ENCODE results near the gene MYB. TPM values are rescaled to one million over a fixed set of nuclear protein-coding genes. Genes with fewer than 3 reads are reported as not detected.
"Not testable (repeated sequence)": the region's sequence is repeated elsewhere in the genome, so short reads cannot be mapped to it uniquely, and the experiment has no call there.

Gene MYB
- 10 to 100 TPM; 27.7 to 30.3 TPM for total RNA-seq

DNA sequence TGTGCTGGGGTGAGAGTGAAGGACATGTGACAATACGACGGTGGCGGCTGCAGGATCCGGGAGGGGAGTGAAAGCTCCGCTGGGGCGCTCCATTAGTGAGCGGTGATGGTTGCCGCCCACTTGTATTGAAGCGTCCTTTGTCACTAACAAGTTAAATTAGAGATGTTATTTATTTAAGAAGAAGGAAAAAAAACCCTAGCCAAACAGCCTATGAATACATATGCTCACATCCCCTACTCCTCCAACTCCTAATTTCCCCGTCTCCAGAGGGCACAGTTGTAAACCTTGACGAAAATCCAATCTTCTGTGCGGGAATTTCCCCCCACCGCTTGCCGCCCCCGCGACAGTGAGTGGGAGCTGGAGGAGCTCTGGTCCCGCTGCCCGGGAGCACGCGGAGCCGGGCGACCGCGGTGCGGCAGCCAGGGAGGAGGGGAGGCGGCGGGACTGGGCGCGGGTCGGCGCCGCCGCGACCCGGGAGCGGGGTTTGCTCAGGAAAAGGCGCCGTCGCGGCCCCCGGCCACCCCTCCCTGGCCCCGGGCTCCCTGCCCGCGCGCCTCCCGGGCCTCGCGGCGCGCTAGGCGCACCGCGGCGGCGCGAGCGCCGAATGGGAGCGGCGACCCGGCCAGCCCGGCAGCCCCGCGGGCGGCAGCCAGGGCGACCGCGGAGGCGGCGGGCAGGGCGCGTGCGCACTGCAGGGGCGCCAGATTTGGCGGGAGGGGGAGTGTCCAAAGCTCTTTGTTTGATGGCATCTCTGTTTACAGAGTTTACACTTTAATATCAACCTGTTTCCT is at the start of gene MYB:
Gene MYB, plus strand, starts transcription at position 767 of the 791 bp plus-strand sequence. CDS start 206 bp downstream, outside the sequence.
- CTCF ChIA-PET = interaction anchor here (0.5 to 4.3 kb wide), 13 partner anchors 10 to 244 kb away, joined by 3 to 29 read pairs (median 5); partner anchors contain the start of gene HBS1L
- H3K4me1 Mint-ChIP-seq = peaks cover 36% of the 10 kb centered on the region
- POLR2A ChIA-PET = interaction anchor here (0.6 to 5.7 kb wide), 36 partner anchors 9 to 1109 kb away, joined by 3 to 75 read pairs (median 4); partner anchors contain the start of genes BCLAF1 and HBS1L
- H3K27me3 Mint-ChIP-seq = no peaks in the 10 kb centered on the region
- H3K27ac Mint-ChIP-seq = peak within 1 kb of the TSS; percentile 93
- H3K4me3 Mint-ChIP-seq = peak within 1 kb of the TSS; percentile 86
- peak; percentile 83 for DNase-seq
- no peaks in the 10 kb centered on the region for H3K9me3 Mint-ChIP-seq
- peaks cover 11% of the 10 kb centered on the region for H3K36me3 Mint-ChIP-seq (ENCODE audit: low read depth)

DNA sequence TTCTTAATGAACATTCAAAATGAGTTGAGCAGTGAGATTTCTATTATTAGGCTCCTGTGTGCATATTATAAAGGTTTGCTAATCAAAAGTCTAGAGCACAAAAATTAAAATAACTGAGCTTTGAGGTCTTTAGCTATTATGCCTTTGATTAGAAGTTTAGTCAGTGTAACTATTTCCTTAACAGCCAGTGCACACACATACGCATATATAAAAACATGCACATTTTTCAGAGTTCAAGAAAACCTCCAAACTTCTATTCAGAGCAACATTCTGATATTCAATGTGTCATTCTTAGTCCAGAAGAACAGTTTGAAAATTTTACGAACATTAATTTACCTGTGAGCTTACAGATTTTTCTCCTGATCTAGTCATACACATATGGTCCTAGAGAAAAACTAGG is 48.3 kb upstream of the MYB start:
- H3K4me1 Mint-ChIP-seq = peaks cover 51% of the 10 kb centered on the region
- DNase-seq = no peak
- CTCF ChIA-PET = interaction anchor here (1.2 kb wide), 1 partner anchor 30 kb away, joined by 4 read pairs; no protein-coding TSS in a partner anchor

DNA sequence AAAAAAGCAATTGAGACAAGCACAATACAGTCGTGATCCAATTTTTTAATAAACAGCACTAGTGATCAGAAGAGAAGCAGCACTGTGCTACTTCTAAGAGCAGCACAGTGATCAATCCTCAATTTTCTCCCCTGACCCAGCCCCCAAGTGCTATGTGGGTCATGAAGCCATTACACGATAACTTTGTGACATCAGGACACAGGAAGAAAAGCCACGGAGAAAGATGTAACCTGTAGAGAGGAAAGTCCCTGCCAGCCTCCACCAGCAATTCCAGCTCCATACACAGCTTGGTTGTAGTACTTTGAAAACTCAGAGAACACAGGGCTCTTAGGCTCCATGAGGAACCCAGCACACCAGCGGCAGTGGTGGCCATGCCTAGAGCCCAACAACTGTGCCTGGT is 45.3 kb upstream of the MYB start:
- H3K4me3 Mint-ChIP-seq = no peak overlapping the region
- no peak for DNase-seq
- peaks cover 28% of the 10 kb centered on the region for H3K4me1 Mint-ChIP-seq
- no peak overlapping the region for H3K27ac Mint-ChIP-seq
- POLR2A ChIA-PET = interaction anchor here (1.0 kb wide), 1 partner anchor 21 kb away, joined by 3 read pairs; no protein-coding TSS in a partner anchor
- H3K36me3 Mint-ChIP-seq (ENCODE audit: low read depth) = no peaks in the 10 kb centered on the region
- no peaks in the 10 kb centered on the region for H3K27me3 Mint-ChIP-seq
- CTCF ChIA-PET = interaction anchor here (0.5 kb wide), 1 partner anchor 114 kb away, joined by 4 read pairs; no protein-coding TSS in a partner anchor
- no peaks in the 10 kb centered on the region for H3K9me3 Mint-ChIP-seq

More for the DNA sequence above, 48.3 kb upstream of the MYB start:
- Mint-ChIP-seq H3K9me3 (no peaks in the 10 kb centered on the region), H3K27me3 (no peaks in the 10 kb centered on the region), H3K27ac (no peak overlapping the region), H3K4me3 (no peak overlapping the region), H3K36me3 (ENCODE audit: low read depth) (no peaks in the 10 kb centered on the region)
- POLR2A ChIA-PET = interaction anchor here (1.8 kb wide), 1 partner anchor 18 kb away, joined by 4 read pairs; no protein-coding TSS in a partner anchor

DNA sequence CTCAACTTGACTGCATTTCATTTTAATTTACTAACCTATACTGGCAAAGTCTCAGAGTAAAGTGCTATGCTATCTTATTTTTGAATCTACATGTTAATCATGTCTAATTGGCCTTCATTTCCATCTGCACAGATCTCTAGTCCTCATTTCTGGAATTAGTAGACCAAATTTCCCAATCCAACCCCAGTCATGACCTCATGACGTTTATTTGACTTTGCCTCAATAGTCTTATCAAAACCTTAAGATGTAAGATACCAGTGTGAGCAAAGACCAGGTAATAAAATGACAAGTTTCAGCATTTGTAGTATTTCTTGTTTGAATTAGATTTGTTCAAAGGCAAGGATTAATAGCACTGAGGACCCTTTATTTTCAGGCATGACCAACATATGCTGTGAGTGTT is 43.3 kb upstream of the MYB start:
- no peak for DNase-seq

DNA sequence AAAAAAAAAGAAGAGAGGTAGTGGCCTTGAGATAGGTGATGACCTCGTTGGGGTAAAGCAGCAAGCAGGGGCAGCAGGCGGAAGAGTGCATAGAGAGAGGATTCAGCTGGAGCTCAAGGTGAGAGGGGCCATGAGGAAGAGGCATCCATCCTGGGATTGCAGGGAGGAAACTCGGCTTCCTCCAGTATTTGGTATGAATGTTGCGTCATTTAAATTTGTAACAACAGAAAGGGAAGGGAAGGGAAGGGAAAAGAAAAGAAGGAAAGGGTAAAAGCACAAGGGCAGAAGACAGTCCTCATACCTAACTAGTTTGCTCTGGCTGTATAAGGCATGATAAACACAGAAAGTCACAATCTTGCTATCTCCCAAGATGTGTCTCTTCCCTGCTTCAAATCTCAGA is 39.9 kb upstream of the MYB start:
- peaks cover 52% of the 10 kb centered on the region for H3K4me1 Mint-ChIP-seq

More for the DNA sequence above, 43.3 kb upstream of the MYB start:
- ChIA-PET POLR2A (no interaction called here), CTCF (no interaction called here)
- H3K4me3 Mint-ChIP-seq = no peak overlapping the region
- no peak overlapping the region for H3K27ac Mint-ChIP-seq
- no peaks in the 10 kb centered on the region for H3K9me3 Mint-ChIP-seq
- no peaks in the 10 kb centered on the region for H3K27me3 Mint-ChIP-seq
- H3K4me1 Mint-ChIP-seq = peaks cover 32% of the 10 kb centered on the region
- no peaks in the 10 kb centered on the region for H3K36me3 Mint-ChIP-seq (ENCODE audit: low read depth)

DNA sequence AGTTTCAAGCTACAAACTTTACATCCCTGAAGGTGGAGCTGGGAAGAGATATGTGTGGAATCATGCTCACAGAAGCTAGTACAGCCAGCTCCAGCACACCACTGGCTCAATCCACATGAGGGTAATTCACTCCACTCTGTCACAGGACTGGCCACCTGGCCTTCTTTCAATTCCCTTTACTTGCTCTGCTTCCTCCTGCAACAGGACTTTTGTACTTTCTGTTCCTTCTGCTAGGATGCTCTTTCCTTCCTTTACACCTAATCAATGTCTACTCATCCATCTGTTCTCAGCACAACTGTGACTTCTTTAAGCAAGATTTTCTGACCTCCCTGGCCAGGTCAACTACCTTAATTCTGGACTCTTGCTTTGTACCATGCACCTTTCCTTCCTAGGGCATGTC is 39.4 kb upstream of the MYB start:
- Mint-ChIP-seq H3K27ac (no peak overlapping the region), H3K4me3 (no peak overlapping the region), H3K36me3 (ENCODE audit: low read depth) (no peaks in the 10 kb centered on the region), H3K9me3 (no peaks in the 10 kb centered on the region), H3K27me3 (no peaks in the 10 kb centered on the region), H3K4me1 (peaks cover 54% of the 10 kb centered on the region)
- ChIA-PET CTCF (interaction anchor here (1.0 to 4.0 kb wide), 4 partner anchors 17 to 282 kb away, joined by 4 to 55 read pairs (median 5); no protein-coding TSS in a partner anchor), POLR2A (interaction anchor here (0.6 to 1.5 kb wide), 5 partner anchors 15 to 1186 kb away, joined by 3 to 6 read pairs (median 3); partner anchors contain the start of gene HBS1L)
- DNase-seq = no peak

More for the DNA sequence above, 39.9 kb upstream of the MYB start:
- Mint-ChIP-seq H3K27ac (no peak overlapping the region), H3K4me3 (no peak overlapping the region), H3K9me3 (no peaks in the 10 kb centered on the region), H3K36me3 (ENCODE audit: low read depth) (no peaks in the 10 kb centered on the region), H3K27me3 (no peaks in the 10 kb centered on the region)
- ChIA-PET POLR2A (interaction anchor here (0.7 to 1.2 kb wide), 3 partner anchors 15 to 87 kb away, joined by 3 read pairs; no protein-coding TSS in a partner anchor), CTCF (interaction anchor here (1.0 to 1.2 kb wide), 2 partner anchors 18 to 23 kb away, joined by 4 to 5 read pairs; no protein-coding TSS in a partner anchor)
- DNase-seq = no peak

DNA sequence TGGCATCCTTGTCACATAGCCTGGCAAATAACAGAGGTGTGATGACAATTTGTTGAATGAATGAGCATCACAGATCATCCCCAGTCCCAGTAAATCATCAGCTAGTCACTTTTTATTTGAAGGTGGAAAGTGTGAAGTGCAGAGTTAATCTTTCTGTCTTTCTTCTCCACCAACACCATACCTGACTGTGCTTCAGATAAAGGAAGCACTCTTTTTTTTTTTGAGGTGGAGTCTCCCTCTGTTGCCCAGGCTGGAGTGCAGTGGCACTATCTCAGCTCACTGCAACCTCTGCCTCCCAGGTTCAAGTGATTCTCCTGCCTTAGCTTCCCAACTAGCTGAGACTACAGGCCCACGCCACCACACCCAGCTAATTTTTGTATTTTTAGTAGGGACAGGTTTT is 38.9 kb upstream of the MYB start:
- peaks cover 52% of the 10 kb centered on the region for H3K4me1 Mint-ChIP-seq
- H3K4me3 Mint-ChIP-seq; H3K27me3 Mint-ChIP-seq; H3K9me3 Mint-ChIP-seq; H3K27ac Mint-ChIP-seq; DNase-seq; H3K36me3 Mint-ChIP-seq (ENCODE audit: low read depth): not testable (repeated sequence)
- CTCF ChIA-PET = interaction anchor here (1.0 to 4.0 kb wide), 4 partner anchors 17 to 282 kb away, joined by 4 to 55 read pairs (median 5); no protein-coding TSS in a partner anchor
- POLR2A ChIA-PET = interaction anchor here (0.6 to 3.0 kb wide), 7 partner anchors 13 to 1187 kb away, joined by 3 to 16 read pairs (median 5); partner anchors contain the start of gene HBS1L

DNA sequence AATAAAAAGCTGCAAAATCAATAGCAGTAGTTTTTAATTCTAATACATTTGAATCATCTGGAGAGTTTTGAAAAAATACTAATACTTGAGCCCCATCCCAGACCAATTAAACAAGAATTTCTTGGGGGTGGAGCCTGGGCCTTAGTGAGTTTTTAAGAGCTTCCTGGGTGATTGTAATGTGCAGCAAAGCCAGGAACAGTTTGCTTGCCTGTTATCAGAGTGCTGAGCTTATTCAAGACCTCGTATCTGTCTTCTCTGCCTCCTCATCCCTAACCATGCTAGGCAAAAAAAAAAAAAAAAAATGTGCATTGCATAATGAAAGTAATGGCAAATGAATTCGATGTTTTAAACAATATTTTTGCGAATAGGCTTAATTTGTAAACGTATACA is 36.4 kb upstream of the MYB start:
- no peaks in the 10 kb centered on the region for H3K9me3 Mint-ChIP-seq
- no peak overlapping the region for H3K27ac Mint-ChIP-seq
- POLR2A ChIA-PET = interaction anchor here (0.7 to 3.0 kb wide), 12 partner anchors 15 to 138 kb away, joined by 3 to 41 read pairs (median 4); partner anchors contain the start of genes HBS1L and MYB
- no peaks in the 10 kb centered on the region for H3K36me3 Mint-ChIP-seq (ENCODE audit: low read depth)
- CTCF ChIA-PET = interaction anchor here (0.6 to 4.0 kb wide), 35 partner anchors 12 to 1021 kb away, joined by 3 to 55 read pairs (median 5); partner anchors contain the start of genes HBS1L and MYB
- H3K4me3 Mint-ChIP-seq = no peak overlapping the region
- no peaks in the 10 kb centered on the region for H3K27me3 Mint-ChIP-seq
- DNase-seq = no peak
- peaks cover 64% of the 10 kb centered on the region for H3K4me1 Mint-ChIP-seq

DNA sequence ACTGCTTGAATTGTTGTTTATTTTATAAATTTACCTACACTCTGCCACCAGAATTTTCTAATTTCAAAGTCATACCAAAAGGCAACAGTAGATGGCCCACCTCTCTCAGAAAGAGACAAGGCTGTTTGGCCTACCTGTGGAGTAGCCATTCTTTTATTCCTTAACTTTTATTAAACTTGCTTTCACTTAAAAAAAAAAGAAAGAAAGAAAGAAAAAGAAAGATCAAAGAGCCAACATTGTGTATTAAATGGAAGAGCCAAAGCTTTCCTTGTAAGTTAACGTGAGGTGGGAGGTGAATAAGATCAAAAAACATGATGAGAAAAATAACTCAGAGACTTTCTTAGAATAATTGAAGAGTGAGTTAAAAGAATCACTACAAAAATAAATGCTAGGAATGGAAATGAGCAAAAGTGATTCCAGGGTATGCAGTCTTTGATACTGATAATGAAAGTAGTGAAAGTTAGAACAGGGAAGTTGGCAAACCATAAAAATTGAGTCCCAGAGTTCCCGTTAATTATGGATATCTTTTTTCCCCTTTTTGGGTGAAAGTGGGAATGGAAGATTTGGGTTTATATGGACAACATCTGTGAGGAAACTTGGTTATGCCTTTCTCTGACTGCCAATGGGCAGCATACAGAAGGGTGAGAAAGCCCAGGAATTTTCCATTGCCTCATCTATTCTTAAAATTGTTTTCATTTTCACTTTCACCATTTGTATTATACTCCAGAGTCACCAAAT is 35.9 kb upstream of the MYB start:
- Mint-ChIP-seq H3K27me3 (no peaks in the 10 kb centered on the region), H3K27ac (peak overlapping the region; percentile 36), H3K9me3 (no peaks in the 10 kb centered on the region), H3K4me1 (peaks cover 64% of the 10 kb centered on the region), H3K4me3 (peak overlapping the region; percentile 44), H3K36me3 (ENCODE audit: low read depth) (no peaks in the 10 kb centered on the region)
- POLR2A ChIA-PET = interaction anchor here (0.7 to 3.0 kb wide), 9 partner anchors 16 to 139 kb away, joined by 3 to 41 read pairs (median 4); partner anchors contain the start of genes HBS1L and MYB
- DNase-seq = no peak
- CTCF ChIA-PET = interaction anchor here (0.6 to 4.0 kb wide), 26 partner anchors 12 to 305 kb away, joined by 3 to 55 read pairs (median 6); partner anchors contain the start of genes HBS1L and MYB

DNA sequence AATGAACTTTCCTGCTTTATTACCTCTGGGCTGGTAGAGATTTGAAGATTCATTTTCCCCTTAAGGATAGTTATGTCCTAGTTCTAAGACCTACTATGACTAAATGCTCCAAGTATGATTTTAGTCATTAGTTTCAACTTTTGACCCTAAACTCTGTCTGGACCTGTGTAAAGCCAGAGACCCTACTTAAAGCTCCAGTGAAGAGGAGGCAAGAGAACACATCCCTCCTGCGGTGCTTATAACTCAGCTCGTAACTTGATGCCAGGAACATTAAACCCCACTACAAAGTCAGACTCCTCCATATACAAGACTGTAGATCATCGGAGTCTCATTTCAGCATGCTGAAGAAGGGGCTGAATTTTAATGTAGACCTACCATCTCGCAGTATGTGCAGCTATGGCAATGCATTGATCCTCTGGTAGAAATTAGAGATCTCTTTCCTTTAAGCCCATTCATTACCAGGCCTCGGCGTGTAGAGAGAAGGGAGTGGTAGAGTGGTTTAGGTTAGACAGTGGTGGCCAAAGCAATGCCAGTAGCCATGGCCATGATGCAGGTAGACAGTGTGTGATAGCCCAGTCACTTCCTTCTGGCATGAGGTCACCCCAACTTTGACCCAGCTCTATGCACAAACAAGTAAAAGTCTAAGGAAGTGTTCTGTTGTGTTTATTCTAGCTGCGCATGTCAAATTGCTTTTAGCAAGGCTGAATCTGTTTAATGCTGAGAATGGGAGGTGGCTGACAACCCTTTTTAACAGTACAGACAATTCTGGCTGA is 34.8 kb upstream of the MYB start:
- Mint-ChIP-seq H3K9me3 (peaks cover 2% of the 10 kb centered on the region), H3K4me1 (peaks cover 66% of the 10 kb centered on the region), H3K4me3 (no peak overlapping the region), H3K27ac (no peak overlapping the region), H3K36me3 (ENCODE audit: low read depth) (peaks cover 9% of the 10 kb centered on the region), H3K27me3 (no peaks in the 10 kb centered on the region)
- POLR2A ChIA-PET = interaction anchor here (0.8 to 1.7 kb wide), 10 partner anchors 12 to 92 kb away, joined by 3 to 9 read pairs (median 4); partner anchors contain the start of genes HBS1L and MYB
- CTCF ChIA-PET = interaction anchor here (1.1 to 3.2 kb wide), 4 partner anchors 9 to 280 kb away, joined by 3 to 24 read pairs (median 9); no protein-coding TSS in a partner anchor
- DNase-seq = no peak

DNA sequence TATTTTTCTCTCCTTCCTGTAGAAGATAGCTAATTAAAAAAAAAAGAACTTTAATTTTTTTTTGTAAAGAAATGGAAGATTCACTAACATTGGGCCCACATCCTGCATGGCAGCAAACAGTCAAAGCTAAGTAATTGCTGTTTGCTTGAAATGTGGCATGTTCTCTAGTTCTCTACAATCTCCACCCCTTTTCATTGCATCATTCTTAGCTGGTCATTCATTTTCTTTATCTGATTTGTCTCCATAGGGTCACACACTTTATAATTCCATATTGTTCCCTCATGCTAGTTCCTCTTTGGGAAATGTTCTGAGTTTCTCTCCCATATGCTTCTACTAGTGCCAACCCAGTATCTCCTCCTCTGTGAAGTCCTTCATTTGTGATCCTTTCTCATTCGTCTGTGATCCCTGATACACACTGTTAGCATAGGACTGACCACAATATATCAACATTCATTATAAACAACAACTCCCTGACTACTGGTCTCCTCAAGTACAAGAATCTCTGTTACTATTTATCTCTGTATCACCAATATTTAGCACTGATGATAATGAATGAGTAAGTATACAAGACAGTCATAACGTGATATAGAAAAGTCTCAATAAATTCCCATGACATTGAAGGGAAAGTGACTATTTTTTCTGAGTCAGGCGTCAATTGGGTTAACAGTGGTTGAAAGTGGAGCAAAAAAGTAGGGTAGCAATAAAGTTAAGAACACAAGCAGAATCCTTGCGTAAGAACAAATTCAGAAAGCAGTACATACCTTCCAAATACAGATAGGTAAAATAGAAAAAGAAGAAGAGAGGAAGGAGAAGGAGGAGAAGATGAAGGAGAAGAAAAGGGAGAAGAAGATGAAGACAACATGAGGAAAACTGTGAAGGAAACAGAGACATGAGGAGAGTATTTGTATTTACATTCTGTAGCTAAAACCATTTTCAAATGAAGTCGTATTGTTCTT is 33.2 kb upstream of the MYB start:
- no peak overlapping the region for H3K27ac Mint-ChIP-seq
- H3K4me1 Mint-ChIP-seq = peaks cover 55% of the 10 kb centered on the region
- no peak overlapping the region for H3K4me3 Mint-ChIP-seq
- H3K9me3 Mint-ChIP-seq = peaks cover 5% of the 10 kb centered on the region
- H3K36me3 Mint-ChIP-seq (ENCODE audit: low read depth) = peaks cover 20% of the 10 kb centered on the region
- ChIA-PET POLR2A (interaction anchor here (0.6 to 1.7 kb wide), 6 partner anchors 19 to 93 kb away, joined by 3 to 9 read pairs (median 5); partner anchors contain the start of genes HBS1L and MYB), CTCF (interaction anchor here (1.0 to 3.2 kb wide), 7 partner anchors 8 to 292 kb away, joined by 3 to 24 read pairs (median 4); no protein-coding TSS in a partner anchor)
- DNase-seq = no peak
- no peaks in the 10 kb centered on the region for H3K27me3 Mint-ChIP-seq

Data from activated CD4-positive, alpha-beta memory T cell treated with anti-CD3 and anti-CD28 coated beads, Interleukin-2, amount 10 ng/mL, durations not matched to agents 7 days and 5 days (primary cell).